T-cell (primary cell): Measurements from ENCODE around the gene AKAP12. TPM values are rescaled to one million over a fixed set of nuclear protein-coding genes. Genes with fewer than 3 reads are reported as not detected.

Experiments used
- ATAC-seq, 4 experiments: fragments of 200-7000 bp in 3 of 4; fragments of 150-1000 bp in 1 of 4; cut with Tn5 transposase; replicated peaks in 1 of 4; 1 replicate in 3 of 4; 2 replicates in 1 of 4; pipeline ENCODE4 v1.10.0; 2021; ENCODE audit warnings: moderate library complexity in 3 of 4, mild to moderate bottlenecking in 2 of 4, moderate number of reproducible peaks in 1 of 4
- CTCF ChIA-PET, 2 donors: fragments of 300-600 bp; sonication (Branson Sonifier 250); formaldehyde crosslinking; loops; one replicate each; lab custom pipeline; 2022; ENCODE audit warnings: antibody characterized with exemption in 2 of 2; lab: Charles Lee
- POLR2A ChIA-PET, 2 donors: fragments of 300-600 bp; sonication (Branson Sonifier 250); formaldehyde crosslinking; loops; one replicate each; lab custom pipeline; 2022; ENCODE audit warnings: antibody characterized with exemption in 2 of 2; lab: Charles Lee
- DNase-seq, 35 experiments: peaks; one replicate each; pipeline versions ENCODE4 v3.0.0 to v3.0.0-alpha.2; 2013 to 2023
- H3K27ac ChIP-seq: one replicate; pipeline ENCODE4 v1.5.1; 2013; ENCODE audit warnings: low read length
- H3K27me3 ChIP-seq, 2 experiments: replicated peaks in 1 of 2; 1 replicate in 1 of 2; 2 replicates in 1 of 2; pipeline versions ENCODE4 v1.6.1 to v1.7.0; 2013; ENCODE audit warnings: low read length in 1 of 2, mixed read lengths in 1 of 2; ENCODE audit not compliant: control insufficient read depth in 2 of 2, insufficient read depth in 2 of 2; ENCODE audit errors: extremely low read depth in 1 of 2
- H3K36me3 ChIP-seq, 2 donors: 1 replicate in 1 of 2; 2 replicates in 1 of 2; pipeline versions ENCODE4 v1.6.1 to v1.7.0; 2013; ENCODE audit warnings: low read length in 1 of 2; ENCODE audit not compliant: control insufficient read depth in 2 of 2, insufficient read depth in 1 of 2; ENCODE audit errors: extremely low read depth in 1 of 2
- H3K4me1 ChIP-seq, 2 experiments: 1 replicate in 1 of 2; 2 replicates in 1 of 2; pipeline versions ENCODE4 v1.6.1 to v1.7.0; 2013; ENCODE audit warnings: low read length in 2 of 2, mixed read lengths in 1 of 2; ENCODE audit not compliant: insufficient read depth in 2 of 2, control insufficient read depth in 1 of 2; ENCODE audit errors: extremely low read depth in 1 of 2
- H3K4me3 ChIP-seq, 2 donors: 1 replicate in 1 of 2; 2 replicates in 1 of 2; pipeline versions ENCODE4 v1.5.1 to v1.7.0; 2013; ENCODE audit warnings: mild to moderate bottlenecking in 2 of 2, low read length in 1 of 2, moderate library complexity in 1 of 2; ENCODE audit not compliant: control insufficient read depth in 1 of 2; ENCODE audit errors: extremely low read depth in 1 of 2
- H3K9me3 ChIP-seq: 2 replicates; pipeline ENCODE4 v1.7.0; 2013
- H3K27ac Mint-ChIP-seq, 2 donors: one replicate each; pipeline ENCODE4 v1.8.0; 2020 to 2021; ENCODE audit warnings: mild to moderate bottlenecking in 2 of 2, mixed read lengths in 2 of 2
- H3K27me3 Mint-ChIP-seq, 2 donors: one replicate each; pipeline ENCODE4 v1.8.0; 2021 to 2022; ENCODE audit warnings: mixed read lengths in 2 of 2
- H3K36me3 Mint-ChIP-seq: one replicate; pipeline ENCODE4 v1.8.0; 2021; ENCODE audit warnings: mixed read lengths
- H3K4me1 Mint-ChIP-seq, 3 donors: one replicate each; pipeline ENCODE4 v1.8.0; 2020 to 2022; ENCODE audit warnings: mixed read lengths in 3 of 3, mild to moderate bottlenecking in 1 of 3
- H3K4me3 Mint-ChIP-seq, 3 donors: one replicate each; pipeline ENCODE4 v1.8.0; 2020 to 2022; ENCODE audit warnings: mild to moderate bottlenecking in 3 of 3, mixed read lengths in 3 of 3, moderate library complexity in 3 of 3
- H3K9me3 Mint-ChIP-seq, 3 donors: one replicate each; pipeline ENCODE4 v1.8.0; 2020 to 2022; ENCODE audit warnings: mixed read lengths in 3 of 3
- WGBS: methylation state at CpG from one replicate; pipeline ENCODE4 v1.1.5; 2013; ENCODE audit warnings: missing lambda C conversion rate; ENCODE audit not compliant: insufficient coverage; 5-methylcytosine and 5-hydroxymethylcytosine counted together
- total RNA-seq, 35 experiments: library from RNA in 6 of 35; stranded (reverse) in 6 of 35; fragments of 120-200 nt in 1 of 35; gene quantifications; one replicate each; pipeline versions ENCODE4 v1.2.1 to v1.2.4 and lab custom pipeline; 2013 to 2026

The AKAP12 gene
- total RNA-seq, 5 donors from 2014 or later (not counting 1 experiment from before 2014, with no cell fraction given) = 0.16 to 1.8 (median 1.2) TPM

- Histone ChIP-seq H3K36me3 (no peaks in the 10 kb centered on the region), H3K9me3 (no peaks in the 10 kb centered on the region), H3K4me3 (no peak overlapping the region), H3K27ac (no peak overlapping the region), H3K27me3 (peaks cover 0 to 5% of the 10 kb centered on the region in 2 experiments), H3K4me1 (no peaks in the 10 kb centered on the region)
- ChIA-PET POLR2A (no interaction called here), CTCF (no interaction called here)
- Mint-ChIP-seq H3K4me1 (no peaks in the 10 kb centered on the region), H3K36me3 (no peaks in the 10 kb centered on the region), H3K27ac (no peak overlapping the region), H3K9me3 (no peaks in the 10 kb centered on the region), H3K27me3 (peaks cover 2 to 5% of the 10 kb centered on the region in 2 donors), H3K4me3 (no peak overlapping the region)
- no CpG with 5 or more reads among the region's 3 CpGs for WGBS
- ATAC-seq = no peak
- no peak for DNase-seq
Measured at GRCh38 chr6:151219192-151219591, 20.6 kb upstream of the AKAP12 start.

- POLR2A ChIA-PET = no interaction called here
- no peak for ATAC-seq
- CTCF ChIA-PET = no interaction called here
Measured at GRCh38 chr6:151224076-151224475, 15.7 kb upstream of the AKAP12 start.

GRCh38 chr6:151225919-151226318 is 13.8 kb upstream of the AKAP12 start:
- no peak overlapping the region for H3K27ac Mint-ChIP-seq
- H3K9me3 ChIP-seq = no peaks in the 10 kb centered on the region

More at GRCh38 chr6:151224076-151224475, 15.7 kb upstream of the AKAP12 start:
- Histone ChIP-seq H3K4me1 (no peaks in the 10 kb centered on the region), H3K4me3 (no peak overlapping the region), H3K36me3 (no peaks in the 10 kb centered on the region), H3K27ac (no peak overlapping the region), H3K27me3 (no peaks in the 10 kb centered on the region), H3K9me3 (no peaks in the 10 kb centered on the region)
- Mint-ChIP-seq H3K36me3 (no peaks in the 10 kb centered on the region), H3K4me1 (no peaks in the 10 kb centered on the region), H3K27me3 (peaks cover 0 to 2% of the 10 kb centered on the region in 2 donors), H3K4me3 (no peak overlapping the region), H3K27ac (no peak overlapping the region), H3K9me3 (peaks cover 0 to 3% (median 0%) of the 10 kb centered on the region in 3 donors)
- no peak for DNase-seq

GRCh38 chr6:151228788-151229400 is 10.9 kb upstream of the AKAP12 start:
- no peaks in the 10 kb centered on the region for H3K4me1 ChIP-seq
- no peaks in the 10 kb centered on the region for H3K27me3 ChIP-seq
- no peak for ATAC-seq
- no peaks in the 10 kb centered on the region for H3K36me3 ChIP-seq
- ChIA-PET CTCF (interaction anchor here in 1 of 2 donors (0.6 kb wide), 1 partner anchor 13 kb away, joined by 4 read pairs; no protein-coding TSS in a partner anchor), POLR2A (interaction anchor here in 1 of 2 donors (0.6 kb wide), 1 partner anchor 17 kb away, joined by 3 read pairs; no protein-coding TSS in a partner anchor)
- WGBS = no CpG with 5 or more reads among the region's 3 CpGs
- no peak for DNase-seq
- Mint-ChIP-seq H3K4me1 (no peaks in the 10 kb centered on the region), H3K27ac (no peak overlapping the region), H3K4me3 (no peak overlapping the region), H3K27me3 (peaks cover 0 to 2% of the 10 kb centered on the region in 2 donors), H3K36me3 (no peaks in the 10 kb centered on the region), H3K9me3 (peaks cover 0 to 3% (median 0%) of the 10 kb centered on the region in 3 donors)
- no peaks in the 10 kb centered on the region for H3K9me3 ChIP-seq
- H3K4me3 ChIP-seq = no peak overlapping the region
- no peak overlapping the region for H3K27ac ChIP-seq

More at GRCh38 chr6:151225919-151226318, 13.8 kb upstream of the AKAP12 start:
- H3K9me3 Mint-ChIP-seq = peaks cover 0 to 3% (median 0%) of the 10 kb centered on the region in 3 donors
- H3K4me3 Mint-ChIP-seq = no peak overlapping the region
- Histone ChIP-seq H3K4me3 (no peak overlapping the region), H3K36me3 (no peaks in the 10 kb centered on the region), H3K27me3 (no peaks in the 10 kb centered on the region), H3K4me1 (no peaks in the 10 kb centered on the region), H3K27ac (no peak overlapping the region)
- CTCF ChIA-PET = no interaction called here
- DNase-seq = no peak
- H3K36me3 Mint-ChIP-seq = no peaks in the 10 kb centered on the region
- H3K4me1 Mint-ChIP-seq = no peaks in the 10 kb centered on the region
- no peak for ATAC-seq
- WGBS = 97% methylated on average over 8 of the region's 11 CpGs
- H3K27me3 Mint-ChIP-seq = peaks cover 0 to 2% of the 10 kb centered on the region in 2 donors
- POLR2A ChIA-PET = no interaction called here

GRCh38 chr6:151229401-151230276 is 10.1 kb upstream of the AKAP12 start:
- CTCF ChIA-PET = interaction anchor here in 1 of 2 donors (0.6 to 0.8 kb wide), 2 partner anchors 11 to 12 kb away, joined by 4 read pairs; no protein-coding TSS in a partner anchor
- H3K36me3 ChIP-seq = no peaks in the 10 kb centered on the region
- ATAC-seq = no peak
- H3K27me3 ChIP-seq = no peaks in the 10 kb centered on the region
- H3K9me3 Mint-ChIP-seq = peaks cover 0 to under 1% (median 0%) of the 10 kb centered on the region in 3 donors
- H3K27ac ChIP-seq = no peak overlapping the region
- 46% methylated on average over 11 of the region's 11 CpGs for WGBS
- H3K4me1 ChIP-seq = no peaks in the 10 kb centered on the region
- H3K27me3 Mint-ChIP-seq = peaks cover 0 to 2% of the 10 kb centered on the region in 2 donors
- H3K9me3 ChIP-seq = no peaks in the 10 kb centered on the region
- H3K27ac Mint-ChIP-seq = no peak overlapping the region
- no peaks in the 10 kb centered on the region for H3K36me3 Mint-ChIP-seq
- no peak overlapping the region for H3K4me3 ChIP-seq
- H3K4me3 Mint-ChIP-seq = no peak overlapping the region
- POLR2A ChIA-PET = interaction anchor here in 1 of 2 donors (0.6 kb wide), 2 partner anchors 16 to 1179 kb away, joined by 3 to 4 read pairs; no protein-coding TSS in a partner anchor
- H3K4me1 Mint-ChIP-seq = no peaks in the 10 kb centered on the region
- no peak for DNase-seq

- H3K27ac Mint-ChIP-seq = no peak overlapping the region
- H3K36me3 Mint-ChIP-seq = no peaks in the 10 kb centered on the region
- no peaks in the 10 kb centered on the region for H3K4me1 Mint-ChIP-seq
- peaks cover 0 to 2% of the 10 kb centered on the region in 2 donors for H3K27me3 Mint-ChIP-seq
- Histone ChIP-seq H3K4me1 (no peaks in the 10 kb centered on the region), H3K9me3 (no peaks in the 10 kb centered on the region), H3K27me3 (no peaks in the 10 kb centered on the region), H3K4me3 (no peak overlapping the region), H3K27ac (no peak overlapping the region), H3K36me3 (no peaks in the 10 kb centered on the region)
- DNase-seq (no peak), ATAC-seq (no peak)
- no peaks in the 10 kb centered on the region for H3K9me3 Mint-ChIP-seq
- POLR2A ChIA-PET = interaction anchor here in 1 of 2 donors (0.6 kb wide), 1 partner anchor 1178 kb away, joined by 4 read pairs; no protein-coding TSS in a partner anchor
- CTCF ChIA-PET = interaction anchor here in 1 of 2 donors (0.8 kb wide), 1 partner anchor 12 kb away, joined by 4 read pairs; no protein-coding TSS in a partner anchor
- 93% methylated on average over 2 of the region's 4 CpGs for WGBS
- no peak overlapping the region for H3K4me3 Mint-ChIP-seq
Measured at GRCh38 chr6:151230277-151230577, 9.5 kb upstream of the AKAP12 start.
